ENCODE measurements around the gene NRAP.

Gene NRAP

DNA sequence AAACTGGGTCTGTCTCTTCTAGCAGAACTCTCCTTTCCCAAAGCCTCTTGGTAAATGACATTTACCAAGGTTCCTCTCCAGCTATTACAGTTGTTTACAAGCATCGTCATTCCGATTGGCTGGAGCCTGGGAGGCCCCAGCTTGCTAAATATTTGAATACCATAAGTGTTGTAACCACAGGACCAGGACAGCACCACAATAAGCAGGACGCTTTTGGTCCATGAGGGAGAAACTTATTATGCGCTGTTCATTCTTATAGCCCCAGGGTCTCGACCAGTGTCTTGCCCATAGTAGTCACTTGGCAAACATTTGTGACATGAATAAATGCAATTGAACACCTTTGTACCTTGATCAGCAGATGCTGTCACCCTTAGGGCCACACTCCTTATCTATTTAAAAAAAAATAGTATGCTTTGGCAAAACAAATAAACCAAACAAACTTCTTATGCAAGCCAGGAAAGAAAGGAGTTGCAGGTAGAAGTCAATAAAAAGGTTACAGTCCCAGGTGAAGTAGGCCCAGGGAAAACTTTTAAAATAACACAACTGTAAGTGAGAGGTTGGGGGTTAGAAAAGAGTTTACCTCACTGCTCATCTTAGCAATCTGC is 32.8 kb downstream of the NRAP start:
- no peak for DNase-seq

DNA sequence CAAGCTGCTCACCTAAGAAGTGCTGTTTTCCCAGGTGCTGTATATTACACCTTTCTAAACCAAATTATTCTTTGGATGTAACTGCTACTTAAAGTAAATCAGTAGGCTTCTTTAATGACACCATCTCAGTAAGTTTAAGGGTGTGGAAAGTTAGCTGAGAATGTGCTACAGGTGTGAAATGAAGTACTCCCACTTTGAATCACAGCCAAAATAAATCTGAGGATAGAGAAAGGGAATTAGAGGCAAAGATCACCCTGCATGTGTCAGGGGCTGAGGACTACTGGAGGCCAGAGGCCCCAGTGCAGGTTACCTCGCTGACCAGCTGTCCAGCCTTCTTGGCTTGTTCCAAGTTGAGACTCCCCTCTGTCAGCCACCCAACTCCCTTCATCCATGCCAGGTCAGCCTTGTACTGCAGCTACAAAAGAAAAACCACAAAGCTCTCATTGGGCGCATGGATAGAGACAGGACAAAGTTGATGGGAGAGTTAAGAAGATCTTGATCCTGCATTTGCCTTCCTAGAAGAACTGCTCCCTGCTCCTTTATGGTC is 35.2 kb downstream of the NRAP start:
- DNase-seq, result no peak

DNA sequence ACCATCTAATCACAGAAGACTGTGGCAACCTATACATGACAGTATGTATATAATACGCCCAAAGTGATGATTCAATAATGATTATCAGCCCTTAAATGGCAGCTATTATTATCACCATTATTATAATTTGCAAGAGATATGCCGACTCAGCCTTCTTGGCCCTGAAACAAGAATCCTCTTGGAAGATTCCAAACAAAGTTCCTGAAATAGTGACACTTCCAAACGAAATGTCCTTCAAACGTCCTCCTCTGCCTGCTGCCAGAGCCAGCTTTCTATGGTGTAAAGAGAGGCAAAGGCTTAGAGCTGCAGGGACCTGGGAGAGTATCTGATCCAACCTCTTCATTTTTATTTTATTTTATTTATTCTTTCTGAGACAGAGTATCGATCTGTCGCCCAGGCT is 36.0 kb downstream of the NRAP start:
- no peak for DNase-seq

DNA sequence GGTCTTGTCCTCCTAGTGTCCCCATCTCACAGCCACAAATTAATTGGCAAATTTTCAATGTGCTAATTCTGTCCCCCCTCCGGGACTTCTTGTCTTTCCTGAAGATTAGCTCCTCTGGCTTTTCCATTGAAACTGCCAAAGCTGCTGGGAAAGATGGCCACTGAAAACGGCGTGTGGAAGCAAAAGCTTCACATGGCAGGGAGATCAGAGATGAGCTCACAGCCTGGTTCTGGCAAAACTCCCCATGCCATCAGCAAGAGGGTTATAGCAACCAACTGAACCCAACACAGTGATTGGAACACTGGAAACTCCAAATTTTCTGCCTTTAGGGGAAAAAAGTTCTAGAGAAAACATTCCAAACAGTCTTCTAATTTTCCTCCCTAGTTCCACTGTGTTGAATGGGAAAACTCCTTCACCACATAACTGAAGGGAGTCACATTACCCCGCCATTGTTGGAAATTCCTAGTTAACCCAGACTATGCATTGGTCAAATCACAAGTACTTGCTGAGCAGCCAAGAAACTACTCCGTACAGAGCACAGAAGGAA is 37.0 kb downstream of the NRAP start:
- no peak for DNase-seq

DNA sequence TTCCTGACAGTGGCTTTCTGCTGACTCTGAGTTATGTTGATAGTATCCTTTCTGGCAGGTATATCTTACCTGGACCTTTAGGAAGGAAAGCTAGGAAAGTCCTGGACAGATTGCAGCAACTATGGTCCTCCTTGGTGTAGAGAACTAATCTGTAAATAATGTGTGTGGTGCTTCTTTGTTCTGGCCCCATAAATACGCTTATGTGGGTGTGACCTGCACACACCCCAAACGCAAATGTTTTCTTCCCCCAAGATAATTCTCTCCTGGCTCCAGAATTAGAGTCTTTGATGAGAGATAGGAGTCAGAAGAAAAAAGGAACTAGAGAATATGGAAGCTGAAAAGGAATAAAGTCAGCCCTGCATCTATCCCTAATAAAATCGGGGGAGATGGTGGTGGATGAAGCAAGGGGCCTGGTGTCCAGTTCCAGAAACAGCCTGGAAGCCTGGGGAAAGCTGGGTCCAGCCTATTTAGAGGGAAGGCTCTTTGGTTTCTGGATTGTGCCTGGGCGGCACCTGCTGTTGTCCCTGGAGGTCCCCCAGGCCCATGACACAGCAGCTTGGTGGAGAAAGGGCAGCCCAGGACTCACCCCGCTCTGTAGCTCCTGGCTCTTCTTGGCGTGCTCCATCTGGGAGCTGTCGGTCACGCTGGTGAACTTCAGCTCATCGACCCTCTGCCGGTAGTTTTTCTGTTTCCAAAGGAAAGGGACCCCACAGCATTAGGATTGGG is 38.2 kb downstream of the NRAP start:
- no peak for DNase-seq

DNA sequence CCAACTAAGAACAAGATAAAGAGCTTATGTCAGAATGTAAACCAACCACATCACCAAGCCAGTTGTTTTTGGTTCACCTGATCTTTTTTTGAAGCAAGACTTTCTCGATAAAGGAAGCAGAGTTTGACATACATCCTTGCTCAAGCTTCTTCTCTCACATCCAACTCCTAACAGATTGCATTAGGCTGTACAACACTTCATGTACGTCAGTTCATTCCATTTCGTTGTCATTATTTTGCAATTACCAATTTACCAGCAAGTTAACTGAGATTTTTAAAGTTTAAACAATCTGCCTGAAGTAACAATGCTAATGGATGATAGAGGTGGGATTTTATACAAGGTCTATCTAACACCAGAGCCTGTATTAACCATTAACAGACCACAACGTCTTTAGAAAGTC is 41.0 kb downstream of the NRAP start:
- DNase-seq, result no peak

DNA sequence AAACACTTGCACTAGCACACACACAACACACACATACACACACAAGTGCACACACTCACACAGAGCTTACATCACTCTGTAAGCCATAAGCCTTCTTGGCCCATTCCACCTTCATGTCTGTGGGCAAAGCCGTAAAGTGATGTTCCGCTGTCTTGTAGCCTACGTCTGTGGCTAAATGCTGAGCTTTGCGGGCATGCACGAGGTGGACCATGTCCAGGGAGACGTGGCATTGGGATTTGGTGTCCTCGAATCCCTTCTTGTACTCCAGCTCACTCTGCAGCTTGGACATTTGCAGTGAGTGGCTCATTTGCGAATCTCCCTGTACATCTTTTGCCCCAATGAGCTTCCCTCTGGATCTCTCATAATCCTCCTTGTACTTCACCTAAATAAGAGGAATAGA is 42.0 kb downstream of the NRAP start:
- DNase-seq, result no peak

DNA sequence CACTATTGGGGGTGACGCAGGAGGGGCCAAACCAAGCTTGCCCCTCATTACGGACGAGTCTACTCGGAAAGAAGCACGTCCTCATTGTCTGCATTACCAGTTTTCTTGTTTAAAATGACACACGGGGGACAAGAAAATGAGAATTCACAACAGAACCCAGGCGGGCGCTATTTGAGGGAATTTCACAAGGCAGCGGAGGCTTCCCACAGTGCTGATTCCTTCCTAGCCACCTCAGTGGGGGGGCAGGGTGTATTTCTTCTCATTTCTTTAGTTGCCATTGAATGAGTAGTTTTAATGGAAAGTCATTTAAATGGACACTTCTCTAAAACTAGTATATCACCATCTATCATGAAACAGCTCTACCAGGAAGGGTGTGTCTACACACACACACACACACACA is 42.9 kb downstream of the NRAP start:
- DNase-seq, result no peak

DNA sequence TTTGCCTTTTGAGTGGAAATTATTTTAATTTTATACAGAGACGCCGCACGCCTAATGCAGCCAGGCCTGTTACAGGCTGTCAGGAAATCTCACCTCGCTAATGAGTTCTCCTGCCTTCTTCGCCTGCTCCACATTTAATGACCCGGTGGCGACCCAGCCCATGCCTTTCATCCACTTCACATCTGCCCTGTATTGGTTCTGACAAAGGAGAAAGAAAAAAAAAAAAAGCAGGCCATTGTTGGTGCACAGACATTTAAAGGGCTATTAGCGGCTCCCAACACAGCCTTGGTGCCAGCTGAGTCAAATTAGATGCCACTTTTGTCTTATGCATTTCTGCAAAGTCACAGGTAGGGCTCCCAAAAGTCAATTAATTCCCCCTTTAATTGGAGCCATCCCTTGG is 43.3 kb downstream of the NRAP start:
- no peak for DNase-seq

DNA sequence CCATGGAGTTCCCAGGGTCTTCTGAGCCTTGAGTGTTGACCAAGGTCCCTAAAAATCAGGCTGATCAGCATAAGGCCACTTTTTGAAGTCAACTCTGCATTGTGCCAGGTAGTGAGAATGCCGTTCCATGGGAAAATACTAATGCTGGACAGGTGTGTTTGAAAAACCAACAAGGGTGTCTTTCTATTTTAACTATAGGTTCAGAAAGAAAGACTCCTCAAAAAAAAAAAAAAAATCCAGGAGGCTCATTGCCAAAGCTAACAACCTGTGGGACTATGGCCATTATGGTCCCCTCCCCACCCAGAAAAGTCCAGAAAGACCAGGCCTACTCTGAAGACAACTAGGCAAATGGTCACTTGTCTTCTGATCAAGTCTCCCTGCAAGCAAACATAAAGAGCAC is 44.4 kb downstream of the NRAP start:
- no peak for DNase-seq

DNA sequence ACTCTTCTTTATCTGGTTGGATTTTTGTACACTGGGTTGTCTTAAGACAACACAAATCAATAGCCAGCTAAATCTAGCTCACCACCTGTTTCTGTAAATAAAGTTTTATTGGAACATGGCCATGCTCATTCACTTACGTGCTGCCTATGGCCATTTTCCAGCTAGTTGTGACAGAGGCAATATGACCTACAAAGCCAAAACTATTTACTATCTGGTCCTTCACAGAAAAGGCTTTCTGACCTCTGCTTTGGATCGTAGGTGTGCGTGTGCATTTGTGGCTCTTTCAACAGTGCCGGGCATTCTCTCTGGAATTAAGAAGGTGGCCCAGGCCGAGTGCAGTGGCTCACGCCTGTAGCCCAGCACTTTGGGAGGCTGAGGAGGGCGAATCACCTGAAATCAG is 45.5 kb downstream of the NRAP start:
- no peak for DNase-seq

DNA sequence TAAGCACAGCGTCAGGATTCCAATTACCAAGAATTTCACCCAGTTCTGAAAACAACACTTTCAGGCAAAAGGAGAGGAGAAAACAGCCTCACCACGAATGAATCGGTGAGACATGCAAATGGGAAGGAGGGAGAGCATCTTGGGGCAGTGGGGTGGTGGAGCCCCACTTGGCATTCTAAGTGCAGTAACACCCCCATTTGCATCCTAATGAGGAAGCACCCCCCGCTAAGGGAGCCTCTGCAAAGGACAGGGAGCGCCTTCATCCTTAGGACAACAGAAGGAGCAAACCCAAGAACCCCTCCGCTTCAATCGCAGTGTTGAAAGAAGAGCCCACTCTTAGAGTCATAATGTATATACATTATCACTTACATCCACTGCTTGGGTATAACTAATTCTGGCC is 46.8 kb downstream of the NRAP start:
- DNase-seq, result no peak

DNA sequence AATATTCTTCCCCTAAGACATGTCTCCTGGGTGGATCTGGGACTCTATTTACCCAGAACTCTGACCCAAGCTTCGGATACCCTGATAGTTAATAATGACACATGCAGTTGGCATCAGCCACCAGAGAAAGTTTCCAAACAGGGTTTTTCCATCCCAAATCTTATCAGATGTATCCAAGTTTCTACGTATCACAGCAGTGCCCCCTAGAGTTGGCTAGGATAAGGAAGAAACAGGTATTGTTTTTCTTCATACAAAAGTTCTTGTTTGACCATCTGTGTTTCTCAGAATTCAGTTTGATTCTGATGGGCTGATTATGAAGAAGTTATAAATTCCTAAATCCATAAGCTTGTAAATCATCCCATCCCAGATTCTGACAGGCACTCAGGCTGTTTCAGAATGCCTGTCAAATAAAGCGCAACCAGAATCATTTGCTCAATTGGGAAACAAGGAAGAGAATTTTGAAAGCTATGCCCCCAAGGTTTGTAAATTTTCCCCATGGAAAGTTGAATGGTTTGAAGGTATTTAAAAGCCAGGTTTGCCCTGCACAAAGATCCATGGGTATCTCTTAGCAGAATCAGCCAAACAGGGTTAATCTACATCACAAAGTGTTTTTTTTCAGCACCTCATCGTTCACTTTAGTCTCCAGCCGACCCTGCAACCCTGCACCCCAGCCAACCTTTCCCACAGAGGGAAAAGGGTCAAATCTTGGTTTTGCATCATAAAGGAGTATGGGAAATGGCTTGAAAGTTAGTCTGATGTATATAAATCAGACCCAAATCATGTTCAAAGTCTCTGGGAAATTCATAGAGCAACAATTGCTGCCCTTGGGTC is 47.4 kb downstream of the NRAP start:
- DNase-seq, result no peak

DNA sequence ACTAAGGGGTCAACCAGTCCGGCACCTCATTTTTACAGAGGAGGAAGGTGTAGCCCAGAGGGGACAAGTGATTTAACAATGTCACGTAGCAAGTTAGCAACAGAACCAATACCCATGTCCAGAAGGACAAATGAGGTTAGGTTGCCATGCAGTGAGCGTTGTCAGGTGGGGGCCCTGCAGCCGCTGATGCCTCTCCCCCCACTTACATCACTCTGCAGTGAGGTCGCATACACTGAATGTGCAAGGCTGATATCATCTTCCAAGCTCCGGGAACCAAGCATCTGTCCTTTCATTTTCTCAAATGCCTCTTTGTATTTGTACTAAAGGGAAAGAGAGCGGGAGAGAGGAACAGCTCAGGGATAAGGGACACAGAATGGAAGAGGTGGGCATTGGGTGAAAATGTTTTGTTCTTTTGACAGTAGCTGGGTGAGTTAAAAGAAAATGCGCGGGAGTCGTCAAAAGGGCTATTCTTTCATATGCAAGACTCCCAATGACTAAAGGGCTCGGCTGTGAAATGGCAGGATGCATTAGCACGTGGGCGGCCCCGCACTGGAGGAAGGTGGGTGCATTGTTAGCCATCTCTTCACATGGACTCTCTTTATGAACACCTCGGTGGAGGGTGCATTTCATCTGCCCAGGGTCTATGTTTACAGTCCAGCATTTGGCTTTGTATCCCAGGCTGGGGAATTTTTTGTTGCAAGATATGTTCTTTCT is 49.7 kb downstream of the NRAP start:
- no peak for DNase-seq

DNA sequence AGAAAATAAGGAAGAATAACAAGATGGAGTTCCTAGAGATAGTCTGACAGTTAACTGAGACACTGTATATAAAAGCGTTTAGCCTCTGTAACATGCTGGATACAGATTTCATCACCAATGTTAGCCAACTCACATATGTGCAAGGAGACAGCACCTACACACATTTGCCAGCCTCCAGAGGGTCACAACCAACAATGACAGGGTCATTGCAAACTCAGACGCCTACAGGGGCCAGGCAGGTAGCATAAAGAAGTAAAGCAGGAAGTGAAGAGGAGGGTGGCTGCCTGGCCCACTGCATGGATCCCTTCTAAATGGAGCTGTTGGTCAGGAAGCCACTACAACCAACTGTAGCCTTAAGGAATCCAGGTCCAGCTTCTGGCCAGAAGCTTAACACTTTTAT is 50.4 kb downstream of the NRAP start:
- no peak for DNase-seq

DNA sequence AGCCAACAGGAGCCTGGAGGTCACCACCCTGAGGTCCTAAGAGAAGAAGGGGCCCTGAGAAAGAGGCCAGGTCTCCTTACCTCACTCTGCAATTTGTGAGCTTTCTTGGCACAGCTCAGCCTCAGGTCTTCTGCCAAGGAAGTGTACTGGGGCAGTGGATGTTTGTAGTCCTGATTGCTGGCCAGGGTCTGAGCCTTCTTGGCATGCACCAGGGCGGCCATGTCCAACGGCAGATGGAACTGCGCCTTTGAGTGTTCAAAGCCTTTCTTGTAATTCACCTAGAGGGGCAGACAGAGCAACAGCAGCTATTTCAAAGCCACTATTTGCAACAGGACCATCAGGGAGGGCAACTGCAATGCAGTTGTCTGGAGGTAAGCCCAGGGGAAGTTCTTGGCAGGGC is 51.7 kb downstream of the NRAP start:
- no peak for DNase-seq

DNA sequence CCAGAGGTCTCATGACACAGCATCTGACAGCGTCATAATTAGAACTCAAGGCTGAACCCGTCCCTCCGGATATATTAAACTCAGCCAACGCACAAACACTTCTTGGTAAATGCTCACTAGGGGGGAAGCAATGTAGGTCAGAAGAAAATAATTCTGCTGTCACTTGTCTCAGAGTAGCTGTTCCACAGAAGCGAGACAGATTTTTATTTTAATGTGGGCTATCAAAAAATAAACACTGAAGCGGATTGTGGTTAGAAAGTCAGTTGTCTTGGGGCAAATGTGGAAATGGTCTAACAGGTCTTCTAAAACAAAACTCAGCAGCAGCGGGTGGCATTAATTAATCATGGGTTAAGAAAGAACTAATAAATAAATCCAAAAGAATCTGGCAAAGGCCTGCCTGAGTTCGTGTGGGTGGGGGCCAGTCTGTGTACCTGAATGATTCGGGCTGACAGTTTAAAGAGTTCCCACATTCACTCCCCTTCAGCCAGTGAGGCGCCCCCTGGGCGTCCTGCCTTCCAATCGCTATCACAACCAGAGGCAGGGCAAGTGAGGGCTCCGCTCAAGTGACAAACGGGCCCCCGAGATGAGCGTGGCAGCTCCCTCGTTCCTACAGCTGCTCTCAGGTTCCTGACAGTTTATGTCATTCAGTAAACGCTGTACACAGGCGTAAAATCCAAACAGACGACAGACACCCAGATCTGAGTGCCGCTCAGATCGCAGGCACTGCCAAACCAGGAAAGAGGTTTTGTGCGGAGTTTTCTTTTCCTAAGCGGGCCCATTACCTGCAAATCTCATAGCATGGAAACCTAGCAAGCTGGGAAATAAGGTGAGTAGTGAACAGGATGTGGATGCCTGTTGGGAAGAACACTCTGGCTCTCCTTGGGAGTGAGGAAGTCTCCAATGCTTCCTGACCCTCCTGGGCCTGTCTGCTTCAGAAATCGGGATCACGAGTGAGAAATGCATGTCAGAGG is 52.9 kb downstream of the NRAP start:
- no peak for DNase-seq

DNA sequence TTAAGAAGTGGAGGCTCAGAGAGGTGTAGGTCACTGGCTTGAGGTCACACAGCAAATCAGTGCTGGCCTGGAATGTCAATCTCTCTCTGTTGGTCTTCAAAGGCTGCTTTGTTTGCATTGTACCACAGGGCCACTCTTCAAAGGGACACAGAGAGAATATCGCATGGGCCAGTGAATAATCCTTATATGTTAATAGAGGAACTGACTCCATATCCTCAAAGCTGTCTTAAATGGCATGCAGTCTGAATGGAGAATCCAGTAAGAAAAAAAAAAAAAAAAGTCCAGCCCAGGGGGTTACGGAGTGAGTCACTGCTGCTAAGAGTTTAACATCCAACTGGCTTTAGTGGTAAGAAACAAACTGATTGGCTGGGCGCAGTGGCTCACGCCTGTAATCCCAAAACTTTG is 54.1 kb downstream of the NRAP start:
- no peak for DNase-seq

DNA sequence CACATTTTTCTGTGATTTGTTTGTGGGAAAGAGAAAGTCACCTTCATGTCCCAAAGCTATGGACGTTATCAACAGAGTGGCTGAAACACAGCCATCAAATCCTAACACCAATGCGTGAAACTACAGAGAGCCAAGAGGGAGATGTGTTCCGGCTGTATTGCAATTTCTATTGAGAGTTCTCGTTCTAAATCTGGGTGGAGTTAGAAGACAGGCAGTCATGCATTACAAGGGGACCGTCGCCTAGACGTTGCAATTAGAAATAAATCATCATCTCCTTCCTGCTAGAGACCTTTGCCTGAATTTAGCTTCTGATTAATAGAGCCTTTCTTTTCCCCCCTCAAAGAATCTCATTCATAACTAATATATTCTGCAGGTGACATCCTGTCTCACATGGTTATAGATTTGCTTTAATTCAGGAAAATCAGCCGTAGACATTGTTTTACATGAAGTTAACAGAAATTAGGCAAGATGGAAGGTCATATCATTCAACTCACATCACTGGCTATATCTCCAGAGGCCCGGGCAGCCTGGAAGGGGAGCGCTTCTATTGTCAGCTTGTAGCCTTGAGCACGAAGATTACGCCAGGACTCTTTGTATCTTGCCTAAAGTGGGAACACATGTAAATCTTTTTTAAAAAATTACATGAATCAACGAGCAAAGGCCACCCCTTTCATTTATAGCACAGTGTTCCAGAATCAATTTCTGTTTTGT is 58.4 kb downstream of the NRAP start:
- DNase-seq, result no peak

DNA sequence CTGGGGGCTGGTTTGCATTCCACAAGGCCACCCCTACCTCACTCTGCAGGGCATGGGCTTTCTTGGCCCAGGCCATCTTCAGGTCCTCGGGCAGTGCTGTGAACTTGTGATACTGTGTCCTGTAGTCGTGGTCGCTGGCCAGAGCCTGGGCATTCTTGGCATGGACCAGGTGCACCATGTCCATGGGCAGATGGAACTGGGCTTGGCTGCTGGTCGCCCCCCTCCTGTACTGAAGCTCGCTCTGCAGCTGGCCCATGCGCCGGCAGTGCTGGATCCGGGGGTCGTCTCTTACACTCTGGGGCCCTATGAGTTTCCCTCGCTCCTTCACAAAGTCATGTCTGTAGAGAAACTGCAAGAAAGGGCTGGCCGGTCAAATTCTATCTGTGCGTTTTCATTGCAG is 59.3 kb downstream of the NRAP start:
- no peak for DNase-seq
